ENCODE results near the gene RFX1.

The RFX1 gene

GRCh38 chr19:13960863-13961784, 45.0 kb downstream of the RFX1 start:
- DNase-seq (ENCODE audit: low spot score): no peak

GRCh38 chr19:13959962-13960862, 45.9 kb downstream of the RFX1 start:
- DNase-seq (ENCODE audit: low spot score): no peak

- no peak for DNase-seq (ENCODE audit: low spot score)
These were observed 46.8 kb downstream of the RFX1 start for GRCh38 chr19:13959141-13959961.

GRCh38 chr19:13958043-13958442, 48.1 kb downstream of the RFX1 start:
- no peak for DNase-seq (ENCODE audit: low spot score)

DNA sequence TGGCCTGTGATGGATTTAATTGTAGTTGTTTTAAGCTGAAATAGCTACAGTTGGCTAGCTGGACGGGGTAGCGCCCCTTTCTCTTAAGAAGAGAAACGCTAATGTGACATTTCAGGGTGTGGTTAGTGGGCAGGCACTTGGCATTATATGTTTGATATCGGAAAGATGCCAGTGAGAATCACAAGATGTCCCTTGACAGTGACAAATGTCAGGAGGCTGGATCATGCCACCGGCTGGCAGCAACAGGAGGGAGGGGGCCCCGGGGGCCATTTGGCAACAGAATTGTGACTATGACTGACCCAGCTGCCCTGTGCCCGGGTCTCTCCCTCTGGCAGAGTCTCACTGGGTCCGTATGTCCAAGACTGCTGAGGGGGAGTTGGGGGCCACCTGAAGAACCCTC, 49.1 kb downstream of the RFX1 start:
- DNase-seq (ENCODE audit: low spot score): no peak

DNA sequence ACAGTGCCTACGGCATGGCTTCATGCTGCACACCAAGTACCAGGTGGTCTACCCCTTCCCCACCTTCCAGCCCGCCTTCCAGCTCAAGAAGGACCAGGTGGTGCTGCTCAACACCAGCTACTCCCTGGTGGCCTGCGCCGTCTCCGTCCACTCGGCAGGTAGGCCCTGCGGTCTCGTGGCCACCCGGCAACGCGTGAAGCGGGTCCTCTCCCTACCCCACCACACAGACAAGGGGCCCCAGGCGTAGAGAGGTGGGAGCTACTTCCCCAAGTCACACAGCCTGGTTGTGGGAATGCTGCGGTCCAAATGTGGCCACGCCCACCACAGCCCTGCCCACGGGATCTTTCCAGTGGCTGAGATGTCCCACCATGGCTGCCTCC, 49.8 kb downstream of the RFX1 start:
- no peak for DNase-seq (ENCODE audit: low spot score)

- DNase-seq (ENCODE audit: low spot score): no peak
These were observed 50.3 kb downstream of the RFX1 start for GRCh38 chr19:13955662-13956364.

DNA sequence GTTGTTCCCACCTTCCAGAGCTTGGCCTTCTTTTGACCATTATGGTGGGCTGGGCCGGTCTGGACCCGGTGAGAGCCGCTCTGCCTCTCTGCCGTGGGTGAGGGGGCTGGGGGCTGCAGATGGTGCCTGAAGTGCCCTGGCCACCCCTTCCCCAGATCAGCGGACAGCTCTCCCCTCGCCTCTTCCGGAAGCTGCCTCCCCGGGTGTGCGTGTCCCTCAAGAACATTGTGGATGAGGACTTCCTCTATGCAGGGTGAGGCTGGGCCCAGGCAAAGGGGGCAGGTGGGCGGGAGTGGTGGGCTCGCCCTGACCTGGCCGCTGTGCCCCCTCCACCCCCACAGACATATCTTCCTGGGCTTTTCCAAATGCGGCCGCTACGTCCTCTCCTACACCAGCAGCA, 51.9 kb downstream of the RFX1 start:
- no peak for DNase-seq (ENCODE audit: low spot score)

DNA sequence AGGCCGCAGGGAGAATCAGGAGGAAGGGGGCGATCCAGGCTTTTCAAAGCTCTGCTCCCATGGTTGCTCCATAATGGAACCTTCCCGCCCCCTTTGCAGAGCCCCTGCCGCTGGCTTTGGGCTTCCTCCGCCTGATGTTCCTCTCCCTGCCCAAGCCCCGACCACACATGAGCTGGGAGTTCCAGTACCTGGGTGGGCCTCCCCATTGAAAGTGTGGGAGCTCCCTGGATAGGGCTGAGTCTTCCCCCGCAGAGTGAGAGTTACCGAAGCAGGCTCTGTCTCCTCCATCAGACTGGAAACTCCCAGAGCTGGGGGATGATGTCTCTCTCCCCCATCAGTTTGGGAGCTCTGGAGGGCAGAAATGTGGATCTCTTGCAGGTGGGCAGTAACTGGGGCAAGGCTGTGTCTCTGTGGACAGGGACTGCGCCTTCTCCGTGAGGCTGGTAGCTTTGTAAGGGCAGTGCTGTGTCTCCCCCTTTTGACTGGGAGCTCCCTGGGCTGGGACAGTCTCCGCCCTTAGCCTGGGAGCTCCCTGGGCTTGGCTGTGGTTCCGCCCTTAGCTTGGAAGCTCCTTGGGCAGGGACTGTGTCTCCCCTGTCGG, 53.1 kb downstream of the RFX1 start:
- DNase-seq (ENCODE audit: low spot score): no peak

DNA sequence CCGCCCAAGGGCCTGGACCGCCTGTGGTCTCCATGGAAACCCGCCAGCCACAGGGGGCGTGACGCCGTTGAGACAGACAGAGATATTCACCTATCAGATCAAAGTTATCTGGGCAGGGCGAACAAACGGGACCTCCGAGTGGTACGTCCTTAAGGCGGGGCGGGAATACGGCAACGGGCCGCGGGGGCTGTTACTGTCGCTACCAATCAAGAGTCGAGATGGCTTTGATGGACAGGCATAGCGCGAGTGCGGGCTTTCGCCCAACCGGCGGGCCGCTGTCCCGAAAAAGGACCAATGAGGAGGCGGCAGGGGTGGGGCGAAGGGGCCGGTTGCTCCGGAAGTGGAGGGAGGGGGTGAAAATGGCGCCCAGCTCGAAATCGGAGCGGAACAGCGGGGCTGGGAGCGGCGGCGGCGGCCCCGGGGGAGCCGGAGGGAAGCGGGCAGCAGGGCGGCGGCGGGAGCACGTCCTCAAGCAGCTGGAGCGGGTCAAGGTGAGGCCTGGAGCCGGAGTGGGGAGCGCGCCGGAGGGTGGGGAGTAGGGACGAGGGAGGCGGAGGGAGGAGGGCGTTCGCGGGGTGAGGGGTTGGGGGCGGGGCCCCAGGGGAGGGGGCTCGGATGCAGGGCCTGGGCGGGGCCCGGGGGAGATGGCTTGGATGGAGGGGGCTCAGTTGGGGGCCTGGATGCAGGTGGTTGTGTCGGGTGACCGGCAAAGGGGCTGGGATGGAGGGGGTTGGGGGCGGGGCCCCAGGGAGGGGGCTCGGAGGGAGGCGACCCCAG, 53.8 kb downstream of the RFX1 start, which contains the start of gene DCAF15:
TSS of gene DCAF15 (plus strand) at position 356 of the 777 bp plus-strand sequence. CDS start at position 360, 4 bp downstream.
- DNase-seq (ENCODE audit: low spot score): peak; percentile 100

GRCh38 chr19:13951799-13952153, 54.3 kb downstream of the RFX1 start:
- DNase-seq (ENCODE audit: low spot score): no peak

GRCh38 chr19:13951043-13951442, 55.1 kb downstream of the RFX1 start:
- DNase-seq (ENCODE audit: low spot score): no peak

DNA sequence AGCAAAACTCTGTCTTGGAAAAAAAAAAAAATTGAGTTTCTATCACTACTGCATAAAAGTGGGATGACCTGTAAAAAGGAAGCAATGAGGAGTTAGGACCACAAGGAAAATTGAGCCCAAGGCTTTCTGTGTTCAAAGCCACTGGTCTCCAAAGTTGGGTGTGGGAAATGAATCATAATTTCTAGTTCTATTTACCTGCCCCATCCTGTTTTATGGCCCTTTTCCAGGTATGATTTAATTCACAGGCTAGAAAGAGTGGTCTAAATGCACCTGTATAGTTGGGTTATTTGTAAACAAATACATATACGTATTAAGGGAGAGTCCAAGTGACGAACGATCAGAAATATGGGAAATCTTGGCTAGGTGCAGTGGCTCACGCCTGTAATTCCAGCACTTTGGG, 59.7 kb downstream of the RFX1 start:
- no peak for DNase-seq (ENCODE audit: low spot score)

DNA sequence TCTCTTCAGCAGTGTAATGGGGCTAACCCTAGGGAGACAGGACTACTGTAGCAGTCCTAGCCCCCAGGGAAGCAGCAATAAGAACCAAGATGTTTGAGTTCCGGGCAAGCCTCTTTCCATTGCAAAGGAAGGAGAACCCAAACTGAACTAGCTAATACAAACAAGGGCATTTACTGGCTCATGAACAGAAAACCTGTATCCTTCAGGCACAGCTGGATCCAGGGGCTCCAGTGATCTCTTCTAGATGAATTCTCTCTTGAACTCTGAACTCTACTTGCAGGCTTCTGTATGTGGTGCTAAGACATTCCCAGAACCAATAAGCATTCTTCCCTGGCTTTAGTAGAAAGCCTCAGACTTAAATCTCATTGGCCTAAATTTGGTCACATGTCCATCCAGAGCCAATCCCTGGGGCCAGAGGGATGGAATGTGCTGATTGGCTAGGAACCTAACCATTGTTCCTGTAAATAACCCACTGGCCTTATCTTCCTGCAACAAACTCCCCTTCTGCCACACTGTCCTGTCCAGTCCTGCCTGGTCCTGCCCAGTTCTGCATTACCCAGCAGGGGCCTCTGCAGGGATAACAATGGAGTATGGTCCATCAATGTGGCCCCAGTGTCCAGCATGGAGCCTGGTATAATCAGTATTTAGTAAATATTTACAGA, 64.0 kb downstream of the RFX1 start:
- DNase-seq (ENCODE audit: low spot score): no peak

- no peak for DNase-seq (ENCODE audit: low spot score)
These were observed 67.6 kb downstream of the RFX1 start, which contains the start of gene PODNL1 for GRCh38 chr19:13938301-13939064. Gene PODNL1, minus strand, starts transcription at chr19:13938417. Its CDS starts 236 bp downstream, at chr19:13938181.

GRCh38 chr19:13937479-13938300, 68.4 kb downstream of the RFX1 start:
- no peak for DNase-seq (ENCODE audit: low spot score)

DNA sequence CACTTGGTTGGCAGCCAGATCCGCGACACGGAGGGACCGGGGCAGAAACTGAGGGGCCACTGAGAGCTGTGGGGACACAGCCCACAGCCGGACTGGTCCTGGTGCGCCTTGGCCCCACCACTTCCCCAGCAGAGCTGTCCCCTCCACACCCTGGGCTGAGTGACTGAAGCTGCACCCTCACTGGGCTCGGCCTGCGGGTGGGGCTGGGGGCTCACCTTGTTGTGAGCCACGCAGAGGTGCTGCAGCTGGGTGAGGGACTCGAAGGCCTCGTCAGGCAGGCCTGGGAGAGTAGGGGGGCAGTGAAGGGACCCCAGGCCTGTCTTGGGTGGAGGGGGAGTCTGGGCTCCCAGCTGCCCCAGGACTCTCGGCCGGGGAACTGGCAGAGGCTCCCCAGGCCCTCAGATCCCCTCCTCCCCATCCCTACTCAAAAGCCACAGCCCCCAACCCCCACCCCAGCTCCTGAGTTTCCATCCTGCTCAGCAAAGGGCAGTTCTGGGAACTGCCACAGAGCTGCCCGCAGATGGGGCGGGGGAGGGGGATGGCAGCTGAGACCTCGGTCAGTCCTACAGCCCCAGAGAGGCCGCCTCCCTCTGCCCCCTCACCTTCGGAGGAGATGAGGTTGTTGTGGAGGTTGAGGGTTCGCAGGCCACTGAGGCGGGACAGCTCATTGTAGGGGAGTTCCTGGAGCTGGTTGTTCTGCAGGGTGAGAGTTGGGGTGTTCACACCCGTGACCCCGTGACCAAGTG, 70.2 kb downstream of the RFX1 start:
- DNase-seq (ENCODE audit: low spot score): no peak

Data from putamen (tissue), 1 donor.